SK-N-SH (cell line): Measurements from ENCODE around the gene TSEN2.

Experiments
- CHD2 ChIP-seq: fragments of 150-350 bp; IDR thresholded peaks from 2 replicates; pipeline ENCODE4 v1.6.1; 2018; ENCODE audit warnings: low read length; ENCODE audit not compliant: partially characterized antibody
- CTCF ChIP-seq: fragments of 200-600 bp; sonication (generic); IDR thresholded peaks from 2 replicates; pipeline ENCODE4 v1.6.1; 2017; ENCODE audit warnings: antibody characterized with exemption, mild to moderate bottlenecking, moderate library complexity
- JUND ChIP-seq: IDR thresholded peaks from 2 replicates; pipeline ENCODE4 v1.4.0; 2012
- POLR2AphosphoS5 ChIP-seq: IDR thresholded peaks from 2 replicates; pipeline ENCODE4 v1.6.1; 2012; ENCODE audit warnings: low read depth, low read length
- RFX5 ChIP-seq: IDR thresholded peaks from 2 replicates; pipeline ENCODE4 v1.6.1; 2012; ENCODE audit warnings: mild to moderate bottlenecking, improper control_type of control experiment, low read length
- YY1 ChIP-seq: IDR thresholded peaks from 2 replicates; pipeline ENCODE4 v1.4.0; 2012; ENCODE audit warnings: low read depth, mild to moderate bottlenecking
- TF ChIP-seq, protein P1 (sequence below): IDR thresholded peaks from 2 replicates; pipeline ENCODE4 v1.4.0; 2012; ENCODE audit warnings: low read depth

- no peak for TF ChIP-seq CTCF
- no peak for TF ChIP-seq POLR2AphosphoS5
- no peak for TF ChIP-seq RFX5
- TF ChIP-seq, protein P1, sequence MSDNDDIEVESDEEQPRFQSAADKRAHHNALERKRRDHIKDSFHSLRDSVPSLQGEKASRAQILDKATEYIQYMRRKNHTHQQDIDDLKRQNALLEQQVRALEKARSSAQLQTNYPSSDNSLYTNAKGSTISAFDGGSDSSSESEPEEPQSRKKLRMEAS = no peak
- TF ChIP-seq JUND = no peak
- no peak for TF ChIP-seq CHD2
- TF ChIP-seq YY1 = no peak
These were observed 82.7 kb downstream of the TSEN2 start for GRCh38 chr3:12566976-12567375.
